Hepatocyte (in vitro differentiated cells): Measurements from ENCODE around the gene ZNF469. TPM values are rescaled to one million over a fixed set of nuclear protein-coding genes. Genes with fewer than 3 reads are reported as not detected.

Experiments used
- DNase-seq: peaks from one replicate; pipeline ENCODE4 v3.0.0-alpha.2; 2016; ENCODE audit warnings: low spot score
- H2AFZ ChIP-seq: fragments of 200-600 bp; sonication (generic); 2 replicates; pipeline ENCODE4 v1.6.0; 2016; ENCODE audit warnings: antibody characterized with exemption, mild to moderate bottlenecking
- H3K27ac ChIP-seq: fragments of 200-600 bp; sonication (generic); 2 replicates; pipeline ENCODE4 v1.5.1; 2016; ENCODE audit warnings: mild to moderate bottlenecking
- H3K27me3 ChIP-seq: fragments of 200-600 bp; sonication (generic); 2 replicates; pipeline ENCODE4 v1.6.1; 2016
- H3K36me3 ChIP-seq: fragments of 200-600 bp; sonication (generic); replicated peaks from 2 replicates; pipeline ENCODE4 v1.5.1; 2016; ENCODE audit warnings: low read depth; ENCODE audit not compliant: insufficient read depth
- H3K4me1 ChIP-seq: fragments of 200-600 bp; sonication (generic); 2 replicates; pipeline ENCODE4 v1.5.1; 2016; ENCODE audit warnings: mild to moderate bottlenecking, moderate library complexity; ENCODE audit not compliant: insufficient read depth
- H3K4me2 ChIP-seq: fragments of 200-600 bp; sonication (generic); 2 replicates; pipeline ENCODE4 v1.6.0; 2016
- H3K4me3 ChIP-seq: fragments of 200-600 bp; sonication (generic); 2 replicates; pipeline ENCODE4 v1.5.1; 2016; ENCODE audit warnings: mild to moderate bottlenecking
- H3K79me2 ChIP-seq: fragments of 200-600 bp; sonication (generic); 2 replicates; pipeline ENCODE4 v1.6.0; 2017; ENCODE audit warnings: mild to moderate bottlenecking
- H3K9me2 ChIP-seq: fragments of 200-600 bp; sonication (generic); replicated peaks from 2 replicates; pipeline ENCODE4 v1.6.0; 2017; ENCODE audit warnings: mild to moderate bottlenecking; ENCODE audit not compliant: insufficient read depth
- H3K9me3 ChIP-seq: fragments of 200-600 bp; sonication (generic); 2 replicates; pipeline ENCODE4 v1.5.1; 2016; ENCODE audit warnings: low read depth, mild to moderate bottlenecking
- H4K20me1 ChIP-seq: fragments of 200-600 bp; sonication (generic); 2 replicates; pipeline ENCODE4 v1.6.0; 2016; ENCODE audit warnings: mild to moderate bottlenecking; ENCODE audit not compliant: insufficient read depth, poor library complexity, severe bottlenecking
- CTCF ChIP-seq: fragments of 200-600 bp; sonication (generic); IDR thresholded peaks from 2 replicates; pipeline ENCODE4 v1.5.1; 2016; ENCODE audit warnings: antibody characterized with exemption, mild to moderate bottlenecking; ENCODE audit not compliant: poor library complexity
- EZH2 ChIP-seq: fragments of 200-600 bp; sonication (generic); IDR thresholded peaks from 2 replicates; pipeline ENCODE4 v1.6.1; 2016; ENCODE audit warnings: antibody characterized with exemption, mild to moderate bottlenecking, borderline replicate concordance
- EZH2phosphoT487 ChIP-seq: fragments of 200-600 bp; sonication (generic); IDR thresholded peaks from one replicate; pipeline ENCODE4 v1.6.1; 2018; ENCODE audit warnings: antibody characterized with exemption, mild to moderate bottlenecking, low read depth, moderate library complexity; ENCODE audit not compliant: unreplicated experiment, severe bottlenecking
- WGBS: methylation state at CpG from one replicate; pipeline ENCODE4 v1.1.6; 2016; ENCODE audit warnings: low lambda C conversion rate; ENCODE audit errors: missing lambda C conversion rate; 5-methylcytosine and 5-hydroxymethylcytosine counted together
- polyA plus RNA-seq: library from polyadenylated mRNA; unstranded; fragments of >200 nt; fragmentation: Nextera tagmentation; extraction: Ambion mirVana; gene quantifications from 2 replicates; pipeline ENCODE4 v1.2.1, GENCODE V29; 2016
- total RNA-seq: library from RNA; depleted of rRNA; stranded (reverse); fragments of >200 nt; gene quantifications from 2 replicates; pipeline ENCODE4 v1.2.3, GENCODE V29; 2014

The ZNF469 gene
- total and polyA plus RNA-seq, 2 experiments from 2014 or later, result 1.0 to 1.3 TPM

DNA sequence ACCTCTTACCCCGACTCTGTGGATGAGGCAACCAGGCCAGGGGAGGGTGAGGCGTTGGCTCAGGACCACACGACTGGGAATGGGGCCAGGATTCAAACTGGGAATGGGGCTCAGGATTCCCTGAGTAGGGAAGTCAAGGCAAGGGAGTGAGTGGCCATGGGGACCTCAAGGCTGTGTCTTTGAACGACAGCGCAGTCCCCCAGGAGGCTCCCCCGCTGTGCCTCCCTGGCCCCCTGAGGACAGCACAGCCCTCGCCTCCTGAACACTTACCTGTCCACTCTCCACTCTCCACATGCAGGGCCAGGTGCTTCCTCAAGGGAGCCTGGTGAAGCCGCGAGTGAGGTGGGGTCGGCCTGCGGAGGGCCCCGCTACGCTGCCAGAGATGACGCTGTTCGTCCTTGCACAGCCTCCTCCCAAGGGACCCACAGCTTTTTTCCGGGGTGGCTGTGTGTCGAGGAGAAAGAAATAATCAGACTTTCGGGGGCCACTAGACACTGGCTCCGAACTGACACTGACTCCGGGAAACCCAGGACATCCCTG is 6.9 kb downstream of the ZNF469 start:
- no peak overlapping the region for H2AFZ ChIP-seq
- peaks cover 2% of the 10 kb centered on the region for H3K27me3 ChIP-seq
- no peaks in the 10 kb centered on the region for H3K4me1 ChIP-seq
- H3K4me2 ChIP-seq, result no peak overlapping the region
- H3K9me3 ChIP-seq, result no peaks in the 10 kb centered on the region
- no peak overlapping the region for H3K4me3 ChIP-seq
- no peaks in the 10 kb centered on the region for H3K79me2 ChIP-seq
- H3K9me2 ChIP-seq, result no peaks in the 10 kb centered on the region
- no peaks in the 10 kb centered on the region for H3K36me3 ChIP-seq
- no peak overlapping the region for H3K27ac ChIP-seq
- no peak for DNase-seq
- WGBS, result 92% methylated on average over 20 of the region's 20 CpGs
- H4K20me1 ChIP-seq, result no peaks in the 10 kb centered on the region
- TF ChIP-seq EZH2phosphoT487 (no peak), EZH2 (no peak), CTCF (no peak)

DNA sequence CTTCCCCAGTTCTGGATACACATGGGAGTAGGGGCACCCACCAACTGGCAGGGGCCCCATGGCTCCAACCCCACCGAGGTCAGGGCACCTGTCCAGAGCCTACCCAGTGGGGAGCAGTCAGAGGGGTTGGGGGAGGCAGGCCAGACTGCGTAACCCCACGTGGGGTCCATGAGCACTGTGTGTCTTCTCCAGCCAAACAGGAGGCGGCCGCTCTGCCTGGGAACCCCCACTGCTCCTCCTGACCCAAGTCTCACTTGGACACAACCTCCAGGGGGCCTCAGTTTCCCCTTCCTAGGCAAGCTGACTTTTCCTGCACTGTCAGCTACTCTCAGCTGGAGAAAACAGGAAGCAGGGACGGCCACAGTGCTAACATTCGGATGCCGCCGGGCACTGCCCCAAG is 7.5 kb downstream of the ZNF469 start:
- no peak overlapping the region for H3K27ac ChIP-seq
- no peaks in the 10 kb centered on the region for H3K79me2 ChIP-seq
- H3K4me2 ChIP-seq, result no peak overlapping the region
- no peaks in the 10 kb centered on the region for H3K36me3 ChIP-seq
- H3K9me3 ChIP-seq, result no peaks in the 10 kb centered on the region
- no peak for TF ChIP-seq CTCF
- H3K27me3 ChIP-seq, result no peaks in the 10 kb centered on the region
- H2AFZ ChIP-seq, result no peak overlapping the region
- no peaks in the 10 kb centered on the region for H3K9me2 ChIP-seq
- H3K4me3 ChIP-seq, result no peak overlapping the region
- no peaks in the 10 kb centered on the region for H4K20me1 ChIP-seq
- WGBS, result 89% methylated on average over 9 of the region's 9 CpGs
- DNase-seq, result no peak
- no peaks in the 10 kb centered on the region for H3K4me1 ChIP-seq

DNA sequence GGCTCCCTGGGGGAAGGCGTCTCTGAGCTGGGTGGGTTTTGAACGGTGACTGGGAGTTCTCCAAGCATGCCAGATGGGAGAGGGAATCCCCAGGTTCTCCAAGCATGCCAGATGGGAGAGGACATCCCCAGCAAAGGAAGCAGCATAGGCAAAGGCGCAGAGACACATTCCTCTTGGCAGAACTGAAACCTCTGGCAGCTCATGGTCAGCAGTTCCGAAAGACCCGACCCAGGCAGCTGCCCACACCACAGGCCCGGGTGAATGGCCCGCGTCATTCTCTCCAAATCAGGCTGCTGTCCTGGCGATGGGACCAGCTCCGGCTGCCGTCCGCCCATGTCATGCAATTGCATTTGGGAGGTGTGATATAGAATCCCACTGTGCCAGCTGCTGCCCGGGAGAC is 8.0 kb downstream of the ZNF469 start:
- Histone ChIP-seq H3K4me1 (no peaks in the 10 kb centered on the region), H3K4me2 (no peak overlapping the region), H3K36me3 (no peaks in the 10 kb centered on the region), H4K20me1 (no peaks in the 10 kb centered on the region), H2AFZ (no peak overlapping the region), H3K9me3 (no peaks in the 10 kb centered on the region), H3K9me2 (no peaks in the 10 kb centered on the region), H3K4me3 (no peak overlapping the region), H3K27ac (no peak overlapping the region), H3K79me2 (no peaks in the 10 kb centered on the region), H3K27me3 (no peaks in the 10 kb centered on the region)
- TF ChIP-seq CTCF (no peak), EZH2phosphoT487 (no peak), EZH2 (no peak)
- 91% methylated on average over 13 of the region's 13 CpGs for WGBS
- DNase-seq, result no peak

- H4K20me1 ChIP-seq, result no peaks in the 10 kb centered on the region
Measured at GRCh38 chr16:88391144-88391850, 8.5 kb downstream of the ZNF469 start.

More at GRCh38 chr16:88391144-88391850, 8.5 kb downstream of the ZNF469 start:
- H2AFZ ChIP-seq, result no peak overlapping the region
- H3K27ac ChIP-seq, result no peak overlapping the region
- H3K4me2 ChIP-seq, result no peak overlapping the region
- no peak overlapping the region for H3K4me3 ChIP-seq
- H3K27me3 ChIP-seq, result no peaks in the 10 kb centered on the region
- TF ChIP-seq EZH2phosphoT487 (no peak), CTCF (no peak), EZH2 (no peak)
- no peaks in the 10 kb centered on the region for H3K4me1 ChIP-seq
- DNase-seq, result no peak
- 91% methylated on average over 12 of the region's 17 CpGs for WGBS
- no peaks in the 10 kb centered on the region for H3K9me2 ChIP-seq
- no peaks in the 10 kb centered on the region for H3K9me3 ChIP-seq
- H3K79me2 ChIP-seq, result no peaks in the 10 kb centered on the region
- H3K36me3 ChIP-seq, result no peaks in the 10 kb centered on the region
